GM18951 (cell line): ENCODE results near the gene CDK14.

Experiments
- POLR2A ChIP-seq: IDR thresholded peaks from 4 replicates; pipeline ENCODE4 v1.6.1; 2011; ENCODE audit warnings: mild to moderate bottlenecking; ENCODE audit not compliant: insufficient read length, insufficient read depth; ENCODE audit errors: extremely low read depth
- in situ Hi-C: fragments of 300-500 bp; cut with MboI; formaldehyde crosslinking; loops from one replicate; pipeline ENCODE4 v1.12.0; 2022; ENCODE audit warnings: low sequenced_read_pairs, mixed read lengths, inconsistent platforms; ENCODE audit not compliant: unreplicated experiment

Gene CDK14

DNA sequence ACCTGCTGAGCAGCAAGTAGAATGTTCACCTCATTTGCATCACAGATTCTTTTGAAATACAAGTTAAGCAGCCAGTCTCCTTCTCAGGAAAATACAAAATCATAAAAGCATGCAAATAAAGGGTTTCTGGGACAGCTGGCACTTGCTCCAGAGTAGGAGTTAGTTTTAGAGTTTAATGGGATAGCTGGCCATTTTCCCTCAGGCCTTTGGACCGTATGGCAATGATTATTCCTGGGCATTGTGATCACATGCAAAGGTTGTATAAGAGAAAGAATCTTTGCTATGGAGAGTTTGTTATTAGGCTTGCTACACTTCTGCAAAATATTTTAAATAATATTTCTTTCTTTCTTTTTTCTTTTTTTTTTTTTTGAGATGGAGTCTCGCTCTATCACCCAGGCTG is 240.8 kb downstream of the CDK14 start:
- no peak for TF ChIP-seq POLR2A
- in situ Hi-C loops = no loop called here

DNA sequence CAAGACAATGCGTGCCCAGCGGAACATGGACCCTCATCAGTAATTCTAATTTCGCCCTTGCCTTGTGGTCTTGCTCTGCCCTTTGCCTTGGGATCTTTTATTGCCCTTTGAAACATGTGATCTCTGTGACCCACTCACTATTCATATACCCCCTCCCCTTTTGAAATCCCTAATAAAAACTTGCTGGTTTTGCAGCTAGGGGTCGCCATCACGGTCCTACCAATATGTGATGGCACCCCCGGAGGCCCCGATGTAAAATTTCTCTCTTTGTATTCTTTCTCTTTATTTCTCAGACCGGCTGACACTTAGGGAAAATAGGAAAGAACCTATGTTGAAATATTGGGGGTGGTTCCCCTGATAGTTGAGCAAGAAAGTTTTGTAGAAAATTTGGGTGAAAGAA is 242.7 kb downstream of the CDK14 start:
- in situ Hi-C loops = no loop called here
- no peak for TF ChIP-seq POLR2A

DNA sequence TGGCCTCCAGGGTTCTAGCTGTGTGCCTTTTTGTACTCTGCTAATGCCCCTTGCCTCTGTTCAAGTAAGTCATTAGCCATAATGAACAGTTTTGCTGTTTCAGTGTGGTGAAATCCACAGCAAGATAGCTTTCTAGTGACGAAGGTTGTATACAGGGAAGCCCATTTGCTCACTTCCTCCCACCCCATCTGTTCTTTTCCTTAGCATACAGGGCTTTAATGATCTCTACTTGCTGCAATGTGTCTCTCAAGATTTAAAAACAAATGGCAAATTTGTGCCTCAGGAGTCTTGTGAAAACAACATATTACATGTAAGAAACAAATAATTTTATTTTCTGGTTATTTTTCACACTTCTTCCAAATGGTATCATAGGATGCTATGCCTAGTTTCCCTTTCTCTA is 243.2 kb downstream of the CDK14 start:
- in situ Hi-C loops = no loop called here
- no peak for TF ChIP-seq POLR2A

DNA sequence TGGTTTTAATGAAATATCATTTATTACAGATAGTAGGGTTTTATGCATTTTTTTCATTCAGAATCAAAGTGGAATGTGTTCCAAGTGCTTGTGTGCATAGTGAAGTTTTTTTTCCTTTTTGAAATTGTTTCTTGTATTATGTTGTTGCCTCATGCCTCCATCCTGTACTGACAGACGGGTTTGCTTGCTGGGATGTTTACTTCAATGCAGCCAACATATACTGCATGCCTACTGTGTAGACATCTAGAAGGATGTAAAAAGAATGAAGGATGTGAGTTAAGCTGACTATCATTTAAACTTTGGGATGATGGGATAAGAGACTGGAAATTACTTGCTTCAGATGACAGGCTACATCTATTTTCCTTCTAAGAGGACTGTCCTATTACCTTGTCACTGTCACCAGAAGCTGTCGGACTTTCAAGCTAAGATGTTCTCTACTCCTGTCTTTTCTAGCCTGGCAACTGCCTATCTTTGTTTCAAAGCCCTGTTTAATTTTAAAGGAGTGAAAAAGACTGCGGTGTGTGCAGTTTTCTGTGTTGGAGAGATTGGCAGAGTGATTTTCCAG is 243.7 kb downstream of the CDK14 start:
- in situ Hi-C loops = no loop called here
- TF ChIP-seq POLR2A = no peak

DNA sequence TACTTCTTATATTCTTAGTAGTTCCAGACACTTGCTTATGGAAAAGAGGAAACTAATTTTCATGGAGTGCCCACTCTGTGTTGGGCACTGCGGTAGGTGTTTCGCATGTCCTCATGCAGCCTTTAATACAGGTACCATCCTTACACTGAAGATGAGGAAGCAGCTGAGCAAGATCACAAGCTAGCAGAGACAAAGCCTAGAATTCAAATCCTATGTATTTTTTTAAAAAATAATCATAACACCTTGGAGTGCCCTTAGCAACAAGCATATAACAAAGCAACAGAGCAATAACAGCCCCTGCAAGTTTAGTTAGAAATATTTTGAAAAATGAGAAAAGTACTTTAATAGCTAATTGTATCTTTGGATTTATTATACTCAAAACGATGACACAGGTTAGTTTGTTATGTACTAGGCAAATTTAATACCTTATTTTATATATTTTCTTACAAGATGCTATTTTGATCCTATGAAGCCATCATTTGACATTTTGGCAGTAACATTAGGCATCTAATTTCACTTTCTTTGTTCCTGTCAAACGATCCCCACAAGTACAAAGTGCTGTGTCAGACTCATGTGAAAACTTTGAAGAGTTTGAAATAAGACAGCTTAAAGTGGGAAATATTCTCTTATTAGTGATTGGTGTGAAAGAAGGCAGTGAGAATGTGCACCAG is 245.8 kb downstream of the CDK14 start:
- in situ Hi-C loops = no loop called here
- no peak for TF ChIP-seq POLR2A

DNA sequence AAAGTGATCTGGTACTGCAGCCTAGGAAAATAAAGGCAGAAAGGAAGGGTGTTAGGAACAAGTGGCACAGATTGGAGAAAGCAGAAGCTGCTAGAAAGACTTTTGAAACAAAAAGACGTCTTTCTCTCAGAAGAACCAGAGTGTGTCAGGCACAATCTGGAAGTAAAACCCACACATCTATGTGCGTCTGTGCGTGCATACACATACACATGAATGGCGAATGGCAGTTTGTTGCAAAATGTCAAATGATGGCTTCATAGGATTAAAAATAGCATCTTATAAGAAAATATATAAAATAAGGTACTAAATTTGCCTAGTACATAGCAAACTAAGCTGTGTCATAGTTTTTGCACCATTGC is 246.3 kb downstream of the CDK14 start:
- TF ChIP-seq POLR2A = no peak
- in situ Hi-C loops = no loop called here

DNA sequence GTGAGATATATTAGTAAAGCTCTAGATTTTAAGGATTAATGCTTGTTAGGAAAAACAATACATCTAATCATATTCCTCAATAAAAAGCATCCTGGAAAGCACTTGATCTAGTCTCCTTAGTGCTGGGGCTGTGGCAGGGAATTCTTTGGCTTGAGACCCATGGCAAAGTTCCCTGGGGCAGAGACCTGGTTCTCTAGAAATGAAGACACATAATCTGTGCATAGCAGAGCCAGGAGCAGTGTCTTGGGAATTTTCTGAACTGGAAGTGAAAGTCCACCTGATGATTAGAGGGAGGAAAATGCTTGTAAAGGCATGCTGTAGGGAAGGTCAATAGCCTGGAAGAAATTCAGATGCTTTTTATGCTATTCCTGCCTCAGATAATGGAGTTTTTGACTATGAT is 247.4 kb downstream of the CDK14 start:
- in situ Hi-C loops = no loop called here
- TF ChIP-seq POLR2A = no peak

DNA sequence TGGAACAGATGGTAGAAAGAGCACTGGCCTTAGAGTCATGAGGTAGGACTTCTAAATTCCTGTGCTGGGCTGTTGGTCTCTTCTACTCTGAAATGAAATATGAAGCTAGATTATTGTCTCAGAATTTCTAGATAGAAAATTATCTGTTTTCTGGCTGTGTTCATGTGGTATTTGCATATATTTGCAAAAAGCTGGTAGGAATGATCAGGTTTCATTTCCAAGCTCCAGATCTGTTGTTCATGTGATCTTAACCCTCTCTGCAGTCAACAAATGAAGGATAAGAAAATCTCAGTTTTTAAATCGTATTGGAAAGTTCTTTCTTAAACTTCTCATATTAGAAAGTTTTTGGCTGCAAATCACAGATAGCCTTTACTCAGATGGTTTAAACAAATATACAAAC is 248.3 kb downstream of the CDK14 start:
- in situ Hi-C loops = no loop called here
- TF ChIP-seq POLR2A = no peak

DNA sequence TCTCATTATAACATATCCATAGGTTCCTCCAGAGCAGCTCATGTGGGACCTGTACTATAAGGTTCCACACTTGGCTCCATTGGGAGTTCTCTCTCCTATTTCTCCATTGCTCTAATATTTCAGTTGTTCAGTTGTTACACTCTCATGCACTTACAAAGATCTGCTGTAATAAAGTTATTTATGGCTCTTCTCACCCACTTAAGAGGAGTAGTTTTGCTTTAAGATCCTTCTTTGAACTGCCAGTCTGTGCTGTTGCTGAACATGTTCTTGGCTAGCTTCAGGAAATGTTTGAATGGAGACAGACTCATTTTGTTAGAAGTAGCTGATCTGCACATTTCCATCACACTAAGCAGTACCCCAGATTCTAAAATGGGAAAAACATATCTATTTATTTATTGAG is 250.1 kb downstream of the CDK14 start:
- no peak for TF ChIP-seq POLR2A
- in situ Hi-C loops = no loop called here

DNA sequence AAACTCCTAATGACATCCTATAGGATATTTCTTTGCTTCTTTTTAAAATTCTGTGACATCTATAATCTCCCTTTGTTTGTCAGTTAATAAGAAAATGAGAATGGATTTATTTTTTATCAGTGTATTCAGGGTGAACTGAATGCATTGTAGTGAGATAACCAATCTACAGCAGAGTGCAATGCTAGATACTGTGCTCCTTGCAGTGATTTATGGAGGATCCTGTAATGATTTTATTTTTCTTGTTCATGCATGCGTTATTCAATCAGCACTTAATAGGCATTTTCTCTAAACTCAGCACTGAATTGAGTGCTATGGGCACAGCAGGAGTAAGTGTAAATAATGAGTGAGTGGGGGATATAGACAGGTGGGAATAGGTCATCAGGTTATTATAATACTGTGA is 253.9 kb downstream of the CDK14 start:
- TF ChIP-seq POLR2A = no peak

DNA sequence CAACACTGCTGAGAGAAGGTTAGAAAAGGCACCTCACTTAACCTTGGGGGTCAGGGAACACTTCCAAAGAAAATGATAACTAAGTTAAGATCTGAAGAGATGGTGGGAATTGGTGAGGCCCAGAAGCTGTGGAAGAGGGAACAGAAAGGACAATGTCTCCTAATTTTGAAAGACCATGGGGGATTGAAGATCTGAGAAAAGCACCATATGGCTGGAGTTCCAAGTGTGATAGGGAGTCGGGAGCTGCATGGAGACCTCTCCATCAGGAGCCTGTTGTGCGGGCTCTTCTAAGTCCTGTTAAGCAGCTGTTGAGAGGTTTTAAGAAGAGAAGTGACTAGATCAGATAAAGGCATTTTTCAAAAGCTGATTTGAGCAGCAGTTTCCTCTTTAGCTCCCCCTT is 254.3 kb downstream of the CDK14 start:
- in situ Hi-C loops = no loop called here
- TF ChIP-seq POLR2A = no peak

More for the DNA sequence above, 253.9 kb downstream of the CDK14 start:
- in situ Hi-C loops = no loop called here

DNA sequence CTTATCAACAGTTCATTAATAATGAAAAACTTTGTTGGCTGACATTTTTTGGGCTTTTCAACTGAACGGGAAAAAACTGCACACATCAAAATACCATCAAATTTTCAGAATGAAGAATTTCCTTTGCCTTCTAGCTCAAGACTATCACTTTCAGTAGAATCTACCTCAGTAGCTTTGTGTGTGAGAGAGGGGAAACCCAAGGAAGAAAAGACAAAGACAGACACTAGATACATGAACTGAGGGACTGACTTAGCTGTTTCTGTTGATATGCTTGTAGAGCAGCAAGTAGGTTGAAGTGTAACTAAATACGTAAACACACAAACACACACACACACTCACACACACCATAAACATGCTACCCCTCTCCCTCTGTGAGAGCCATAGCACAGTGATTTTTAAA is 257.1 kb downstream of the CDK14 start:
- in situ Hi-C loops = no loop called here
- TF ChIP-seq POLR2A = no peak

DNA sequence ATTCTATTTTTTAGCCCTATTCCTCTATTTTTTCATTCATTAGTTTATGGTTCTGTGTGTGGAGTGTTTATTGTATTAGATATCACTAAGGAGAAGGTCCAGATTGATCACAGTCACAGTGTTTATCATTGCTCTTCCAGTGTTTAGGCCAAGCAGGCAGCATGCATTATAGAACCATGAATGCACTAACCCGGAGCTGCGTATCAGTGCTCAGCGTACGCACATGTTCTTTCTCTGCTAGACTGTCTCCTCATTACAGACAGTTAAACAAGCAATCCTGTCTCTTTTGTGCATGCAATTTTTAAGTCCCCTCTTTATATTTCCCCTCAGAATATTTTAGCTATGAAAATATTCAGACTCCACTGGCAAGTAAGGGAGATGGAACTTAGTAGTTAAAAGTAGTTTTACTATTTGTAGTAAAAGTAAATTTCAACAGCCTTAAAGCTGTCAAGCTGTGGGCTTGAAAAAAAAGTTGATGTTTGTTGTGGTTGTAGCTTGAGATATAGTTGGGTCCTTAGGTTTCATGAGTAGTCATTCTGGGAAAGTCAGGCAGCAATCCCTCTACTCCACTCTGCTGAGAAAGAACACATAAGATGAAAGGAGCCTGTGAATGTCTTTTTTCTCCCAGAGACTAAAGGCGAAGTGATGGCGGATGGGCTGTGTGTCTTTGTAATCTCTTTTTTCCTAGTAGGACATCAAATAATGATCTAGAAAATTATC is 260.4 kb downstream of the CDK14 start:
- no peak for TF ChIP-seq POLR2A
- in situ Hi-C loops = no loop called here

DNA sequence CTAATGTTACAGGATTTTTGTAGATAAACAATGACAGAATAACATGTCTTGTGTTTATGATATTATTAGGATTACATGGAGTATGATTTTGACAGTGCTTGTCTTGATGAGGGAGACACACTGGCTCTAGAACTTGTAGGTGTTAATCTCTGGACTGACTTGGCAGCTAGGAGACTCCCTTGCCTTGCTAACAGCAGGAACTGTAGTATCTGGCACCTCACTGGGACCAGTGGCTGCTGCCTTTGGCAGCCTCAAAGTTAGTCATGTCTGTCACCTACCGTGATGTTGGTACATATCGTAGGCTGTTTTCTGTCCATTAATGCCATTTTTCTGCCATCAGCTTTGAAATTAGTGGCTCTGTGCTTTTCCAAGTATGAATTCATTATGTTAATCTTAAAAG is 261.5 kb downstream of the CDK14 start:
- in situ Hi-C loops = no loop called here
- no peak for TF ChIP-seq POLR2A
